ENCODE measurements around the gene LGALS1. TPM values are rescaled to one million over a fixed set of nuclear protein-coding genes. Genes with fewer than 3 reads are reported as not detected.

Gene LGALS1
- total RNA-seq, 1 experiment from 2014 or later, result 3.2 TPM

- TF ChIP-seq, protein P1, sequence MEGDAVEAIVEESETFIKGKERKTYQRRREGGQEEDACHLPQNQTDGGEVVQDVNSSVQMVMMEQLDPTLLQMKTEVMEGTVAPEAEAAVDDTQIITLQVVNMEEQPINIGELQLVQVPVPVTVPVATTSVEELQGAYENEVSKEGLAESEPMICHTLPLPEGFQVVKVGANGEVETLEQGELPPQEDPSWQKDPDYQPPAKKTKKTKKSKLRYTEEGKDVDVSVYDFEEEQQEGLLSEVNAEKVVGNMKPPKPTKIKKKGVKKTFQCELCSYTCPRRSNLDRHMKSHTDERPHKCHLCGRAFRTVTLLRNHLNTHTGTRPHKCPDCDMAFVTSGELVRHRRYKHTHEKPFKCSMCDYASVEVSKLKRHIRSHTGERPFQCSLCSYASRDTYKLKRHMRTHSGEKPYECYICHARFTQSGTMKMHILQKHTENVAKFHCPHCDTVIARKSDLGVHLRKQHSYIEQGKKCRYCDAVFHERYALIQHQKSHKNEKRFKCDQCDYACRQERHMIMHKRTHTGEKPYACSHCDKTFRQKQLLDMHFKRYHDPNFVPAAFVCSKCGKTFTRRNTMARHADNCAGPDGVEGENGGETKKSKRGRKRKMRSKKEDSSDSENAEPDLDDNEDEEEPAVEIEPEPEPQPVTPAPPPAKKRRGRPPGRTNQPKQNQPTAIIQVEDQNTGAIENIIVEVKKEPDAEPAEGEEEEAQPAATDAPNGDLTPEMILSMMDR (IDR thresholded peaks at IDR 0.05; ENCODE audit: insufficient read depth in 1 of 2, low read depth in 1 of 2, low read length in 1 of 2, severe bottlenecking in 1 of 2, unreplicated experiment in 1 of 2), result peak; percentile 51 to 80
- Mint-ChIP-seq H3K36me3 (ENCODE audit: insufficient read depth, unreplicated experiment) (peaks cover 5% of the 10 kb centered on the region), H3K27me3 (ENCODE audit: insufficient read depth, unreplicated experiment) (no peaks in the 10 kb centered on the region), H3K4me1 (ENCODE audit: low read depth, unreplicated experiment) (peaks cover 13% of the 10 kb centered on the region), H3K4me3 (ENCODE audit: unreplicated experiment) (peak within 1 kb of the TSS; percentile 55), H3K27ac (ENCODE audit: unreplicated experiment) (peak within 1 kb of the TSS; percentile 62), H3K9me3 (ENCODE audit: unreplicated experiment) (no peaks in the 10 kb centered on the region)
- Histone ChIP-seq H3K27me3 (replicated peaks; ENCODE audit: control insufficient read depth, insufficient read depth, low read length) (no peaks in the 10 kb centered on the region), H3K4me3 (ENCODE audit: low read depth, low read length) (peak within 1 kb of the TSS; percentile 20), H3K36me3 (ENCODE audit: control insufficient read depth, insufficient read depth, low read length) (no peaks in the 10 kb centered on the region), H3K4me1 (peaks cover 13% of the 10 kb centered on the region; the same call in 1 of the 2 replicates), H3K9me3 (no peaks in the 10 kb centered on the region)
- BruUV-seq (replicated peaks), result no TSS peak
- intact Hi-C loops (cut with micrococcal nuclease; ENCODE audit: unreplicated experiment), result loop anchor here (1.0 to 2.0 kb wide), 3 partner anchors 11 to 54 kb away; partner anchors contain the start of gene NOL12
- CTCF ChIA-PET, result interaction anchor here (0.6 to 3.1 kb wide), 7 partner anchors 9 to 84 kb away, joined by 3 to 24 read pairs (median 5); partner anchors contain the start of gene NOL12
- DNase-seq, result peak; percentile 98
- POLR2A ChIA-PET, result interaction anchor here (0.7 kb wide), 1 partner anchor 108 kb away, joined by 3 read pairs; a partner anchor contains a TSS
Observed at GRCh38 chr22:37696657-37697537, 21.5 kb downstream of the LGALS1 start, which contains the start of gene TRIOBP. Gene TRIOBP (plus strand): TSS chr22:37697048. CDS start chr22:37701366, 4,318 bp downstream.

GRCh38 chr22:37697538-37697835 is 22.1 kb downstream of the LGALS1 start:
- TF ChIP-seq, protein P1 (IDR thresholded peaks at IDR 0.05; ENCODE audit: insufficient read depth in 1 of 2, low read depth in 1 of 2, low read length in 1 of 2, severe bottlenecking in 1 of 2, unreplicated experiment in 1 of 2), result no peak
- H3K9me3 ChIP-seq, result no peaks in the 10 kb centered on the region
- intact Hi-C loops (cut with micrococcal nuclease; ENCODE audit: unreplicated experiment), result loop anchor here (2.0 kb wide), 1 partner anchor 35 kb away; no protein-coding TSS in a partner anchor
- BruUV-seq (replicated peaks), result no TSS peak
- H3K27me3 Mint-ChIP-seq (ENCODE audit: insufficient read depth, unreplicated experiment), result no peaks in the 10 kb centered on the region
- ChIA-PET POLR2A (interaction anchor here (0.7 kb wide), 1 partner anchor 108 kb away, joined by 3 read pairs; a partner anchor contains a TSS), CTCF (interaction anchor here (0.7 to 3.1 kb wide), 5 partner anchors 11 to 84 kb away, joined by 3 to 24 read pairs (median 5); partner anchors contain the start of gene NOL12)
- no peak for DNase-seq
- no peak overlapping the region for H3K27ac Mint-ChIP-seq (ENCODE audit: unreplicated experiment)
- H3K36me3 ChIP-seq (ENCODE audit: control insufficient read depth, insufficient read depth, low read length), result no peaks in the 10 kb centered on the region
- H3K4me3 Mint-ChIP-seq (ENCODE audit: unreplicated experiment), result no peak overlapping the region
- peaks cover 5% of the 10 kb centered on the region for H3K36me3 Mint-ChIP-seq (ENCODE audit: insufficient read depth, unreplicated experiment)
- no peak overlapping the region for H3K4me3 ChIP-seq (ENCODE audit: low read depth, low read length)
- no peaks in the 10 kb centered on the region for H3K9me3 Mint-ChIP-seq (ENCODE audit: unreplicated experiment)
- H3K4me1 ChIP-seq, result peaks cover 13% of the 10 kb centered on the region; the same call in 1 of the 2 replicates
- no peaks in the 10 kb centered on the region for H3K27me3 ChIP-seq (replicated peaks; ENCODE audit: control insufficient read depth, insufficient read depth, low read length)
- H3K4me1 Mint-ChIP-seq (ENCODE audit: low read depth, unreplicated experiment), result peaks cover 13% of the 10 kb centered on the region

DNA sequence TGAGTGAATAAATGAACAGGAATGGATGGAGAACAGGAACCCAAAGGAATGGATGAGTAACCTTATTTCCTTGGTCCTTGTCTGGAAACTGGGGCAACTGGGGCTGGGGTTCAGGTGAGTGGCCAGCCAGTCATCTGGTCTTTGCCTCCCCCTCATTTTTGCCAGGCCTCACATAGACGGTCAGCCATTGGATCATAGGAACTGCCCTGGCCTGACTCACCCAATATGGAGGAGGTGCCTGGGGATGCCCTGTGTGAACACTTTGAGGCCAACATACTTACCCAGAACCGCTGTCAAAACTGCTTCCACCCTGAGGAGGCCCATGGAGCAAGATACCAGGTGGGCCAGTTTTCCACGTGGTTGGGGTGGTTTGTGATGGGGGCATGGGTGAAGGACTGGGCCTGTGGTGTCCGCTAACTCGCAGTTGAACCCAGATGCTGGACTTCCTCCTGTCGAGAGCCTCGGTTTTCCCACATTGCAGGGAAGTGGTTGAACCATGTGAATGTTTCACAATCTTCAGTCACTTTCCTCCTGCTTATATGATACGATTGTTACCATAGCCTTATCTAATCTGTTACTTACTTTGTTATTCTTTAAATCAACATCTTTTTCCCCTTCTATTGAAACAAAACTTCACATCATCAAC is 25.8 kb downstream of the LGALS1 start:
- H3K9me3 Mint-ChIP-seq (ENCODE audit: unreplicated experiment), result no peaks in the 10 kb centered on the region
- H3K9me3 ChIP-seq, result no peaks in the 10 kb centered on the region
- CTCF ChIA-PET, result no interaction called here
- no peaks in the 10 kb centered on the region for H3K27me3 ChIP-seq (replicated peaks; ENCODE audit: control insufficient read depth, insufficient read depth, low read length)
- no peak overlapping the region for H3K27ac Mint-ChIP-seq (ENCODE audit: unreplicated experiment)
- no peak overlapping the region for H3K4me3 Mint-ChIP-seq (ENCODE audit: unreplicated experiment)
- no peak for DNase-seq
- POLR2A ChIA-PET, result no interaction called here
- H3K36me3 Mint-ChIP-seq (ENCODE audit: insufficient read depth, unreplicated experiment), result no peaks in the 10 kb centered on the region
- intact Hi-C loops (cut with micrococcal nuclease; ENCODE audit: unreplicated experiment), result no loop called here
- TF ChIP-seq, protein P1 (IDR thresholded peaks at IDR 0.05; ENCODE audit: insufficient read depth in 1 of 2, low read depth in 1 of 2, low read length in 1 of 2, severe bottlenecking in 1 of 2, unreplicated experiment in 1 of 2), result no peak
- no peaks in the 10 kb centered on the region for H3K36me3 ChIP-seq (ENCODE audit: control insufficient read depth, insufficient read depth, low read length)
- peaks cover 8% of the 10 kb centered on the region for H3K4me1 Mint-ChIP-seq (ENCODE audit: low read depth, unreplicated experiment)
- BruUV-seq (replicated peaks), result no TSS peak
- no peak overlapping the region for H3K4me3 ChIP-seq (ENCODE audit: low read depth, low read length)
- H3K27me3 Mint-ChIP-seq (ENCODE audit: insufficient read depth, unreplicated experiment), result no peaks in the 10 kb centered on the region
- peaks cover 13% of the 10 kb centered on the region; the same call in 1 of the 2 replicates for H3K4me1 ChIP-seq

Measured in Caco-2 (cell line).